ENCODE measurements around the gene HRH3.

The HRH3 gene

GRCh38 chr20:62209850-62210495 is 10.1 kb downstream of the HRH3 start:
- Histone ChIP-seq H3K27me3 (replicated peaks; ENCODE audit: control insufficient read depth, insufficient read depth, low read length, poor library complexity, severe bottlenecking) (peaks cover 5% of the 10 kb centered on the region), H3K4me1 (ENCODE audit: control insufficient read depth, insufficient read depth, low read length, poor library complexity, severe bottlenecking) (no peaks in the 10 kb centered on the region), H3K27ac (ENCODE audit: insufficient read depth, low read length, poor library complexity, severe bottlenecking) (no peak overlapping the region), H3K9me3 (ENCODE audit: control insufficient read depth, low read length) (no peaks in the 10 kb centered on the region), H3K36me3 (ENCODE audit: control insufficient read depth, insufficient read depth, low read length) (no peaks in the 10 kb centered on the region), H3K4me3 (ENCODE audit: insufficient read depth, low read depth, low read length, poor library complexity, severe bottlenecking) (no peak overlapping the region)
- no peak for DNase-seq

GRCh38 chr20:62208795-62209755 is 11.0 kb downstream of the HRH3 start:
- no peak overlapping the region for H3K4me3 ChIP-seq (ENCODE audit: insufficient read depth, low read depth, low read length, poor library complexity, severe bottlenecking)
- no peak for DNase-seq
- peaks cover 5% of the 10 kb centered on the region for H3K27me3 ChIP-seq (replicated peaks; ENCODE audit: control insufficient read depth, insufficient read depth, low read length, poor library complexity, severe bottlenecking)
- H3K36me3 ChIP-seq (ENCODE audit: control insufficient read depth, insufficient read depth, low read length), result no peaks in the 10 kb centered on the region
- H3K27ac ChIP-seq (ENCODE audit: insufficient read depth, low read length, poor library complexity, severe bottlenecking), result no peak overlapping the region
- no peaks in the 10 kb centered on the region for H3K4me1 ChIP-seq (ENCODE audit: control insufficient read depth, insufficient read depth, low read length, poor library complexity, severe bottlenecking)
- H3K9me3 ChIP-seq (ENCODE audit: control insufficient read depth, low read length), result no peaks in the 10 kb centered on the region

- peaks cover under 1% of the 10 kb centered on the region for H3K36me3 ChIP-seq (ENCODE audit: control insufficient read depth, insufficient read depth, low read length)
- H3K27ac ChIP-seq (ENCODE audit: insufficient read depth, low read length, poor library complexity, severe bottlenecking), result no peak overlapping the region
- H3K4me1 ChIP-seq (ENCODE audit: control insufficient read depth, insufficient read depth, low read length, poor library complexity, severe bottlenecking), result no peaks in the 10 kb centered on the region
- H3K9me3 ChIP-seq (ENCODE audit: control insufficient read depth, low read length), result no peaks in the 10 kb centered on the region
- H3K27me3 ChIP-seq (replicated peaks; ENCODE audit: control insufficient read depth, insufficient read depth, low read length, poor library complexity, severe bottlenecking), result peaks cover 5% of the 10 kb centered on the region
- no peak overlapping the region for H3K4me3 ChIP-seq (ENCODE audit: insufficient read depth, low read depth, low read length, poor library complexity, severe bottlenecking)
- no peak for DNase-seq
Observed at GRCh38 chr20:62208061-62208794, 11.8 kb downstream of the HRH3 start.

GRCh38 chr20:62206388-62206775 is 13.7 kb downstream of the HRH3 start:
- DNase-seq, result no peak
- no peaks in the 10 kb centered on the region for H3K4me1 ChIP-seq (ENCODE audit: control insufficient read depth, insufficient read depth, low read length, poor library complexity, severe bottlenecking)
- no peaks in the 10 kb centered on the region for H3K9me3 ChIP-seq (ENCODE audit: control insufficient read depth, low read length)
- H3K4me3 ChIP-seq (ENCODE audit: insufficient read depth, low read depth, low read length, poor library complexity, severe bottlenecking), result no peak overlapping the region
- H3K27me3 ChIP-seq (replicated peaks; ENCODE audit: control insufficient read depth, insufficient read depth, low read length, poor library complexity, severe bottlenecking), result no peaks in the 10 kb centered on the region
- no peak overlapping the region for H3K27ac ChIP-seq (ENCODE audit: insufficient read depth, low read length, poor library complexity, severe bottlenecking)
- H3K36me3 ChIP-seq (ENCODE audit: control insufficient read depth, insufficient read depth, low read length), result peaks cover 10% of the 10 kb centered on the region

- Histone ChIP-seq H3K36me3 (ENCODE audit: control insufficient read depth, insufficient read depth, low read length) (peaks cover 16% of the 10 kb centered on the region), H3K4me1 (ENCODE audit: control insufficient read depth, insufficient read depth, low read length, poor library complexity, severe bottlenecking) (no peaks in the 10 kb centered on the region), H3K27ac (ENCODE audit: insufficient read depth, low read length, poor library complexity, severe bottlenecking) (no peak overlapping the region), H3K9me3 (ENCODE audit: control insufficient read depth, low read length) (no peaks in the 10 kb centered on the region), H3K27me3 (replicated peaks; ENCODE audit: control insufficient read depth, insufficient read depth, low read length, poor library complexity, severe bottlenecking) (no peaks in the 10 kb centered on the region), H3K4me3 (ENCODE audit: insufficient read depth, low read depth, low read length, poor library complexity, severe bottlenecking) (no peak overlapping the region)
- DNase-seq, result no peak
Observed at GRCh38 chr20:62205618-62206387, 14.3 kb downstream of the HRH3 start.

GRCh38 chr20:62203378-62204030 is 16.6 kb downstream of the HRH3 start:
- Histone ChIP-seq H3K4me3 (ENCODE audit: insufficient read depth, low read depth, low read length, poor library complexity, severe bottlenecking) (no peak overlapping the region), H3K4me1 (ENCODE audit: control insufficient read depth, insufficient read depth, low read length, poor library complexity, severe bottlenecking) (no peaks in the 10 kb centered on the region), H3K9me3 (ENCODE audit: control insufficient read depth, low read length) (no peaks in the 10 kb centered on the region), H3K36me3 (ENCODE audit: control insufficient read depth, insufficient read depth, low read length) (peaks cover 30% of the 10 kb centered on the region), H3K27me3 (replicated peaks; ENCODE audit: control insufficient read depth, insufficient read depth, low read length, poor library complexity, severe bottlenecking) (no peaks in the 10 kb centered on the region), H3K27ac (ENCODE audit: insufficient read depth, low read length, poor library complexity, severe bottlenecking) (no peak overlapping the region)
- DNase-seq, result no peak

GRCh38 chr20:62202676-62203377 is 17.3 kb downstream of the HRH3 start:
- peaks cover 37% of the 10 kb centered on the region for H3K36me3 ChIP-seq (ENCODE audit: control insufficient read depth, insufficient read depth, low read length)
- H3K4me1 ChIP-seq (ENCODE audit: control insufficient read depth, insufficient read depth, low read length, poor library complexity, severe bottlenecking), result no peaks in the 10 kb centered on the region
- no peak overlapping the region for H3K27ac ChIP-seq (ENCODE audit: insufficient read depth, low read length, poor library complexity, severe bottlenecking)
- H3K4me3 ChIP-seq (ENCODE audit: insufficient read depth, low read depth, low read length, poor library complexity, severe bottlenecking), result no peak overlapping the region
- DNase-seq, result no peak
- H3K27me3 ChIP-seq (replicated peaks; ENCODE audit: control insufficient read depth, insufficient read depth, low read length, poor library complexity, severe bottlenecking), result no peaks in the 10 kb centered on the region
- no peaks in the 10 kb centered on the region for H3K9me3 ChIP-seq (ENCODE audit: control insufficient read depth, low read length)

GRCh38 chr20:62202083-62202395 is 18.0 kb downstream of the HRH3 start:
- no peaks in the 10 kb centered on the region for H3K27me3 ChIP-seq (replicated peaks; ENCODE audit: control insufficient read depth, insufficient read depth, low read length, poor library complexity, severe bottlenecking)
- DNase-seq, result no peak
- H3K9me3 ChIP-seq (ENCODE audit: control insufficient read depth, low read length), result no peaks in the 10 kb centered on the region
- no peak overlapping the region for H3K4me3 ChIP-seq (ENCODE audit: insufficient read depth, low read depth, low read length, poor library complexity, severe bottlenecking)
- no peaks in the 10 kb centered on the region for H3K4me1 ChIP-seq (ENCODE audit: control insufficient read depth, insufficient read depth, low read length, poor library complexity, severe bottlenecking)
- no peak overlapping the region for H3K27ac ChIP-seq (ENCODE audit: insufficient read depth, low read length, poor library complexity, severe bottlenecking)
- peaks cover 40% of the 10 kb centered on the region for H3K36me3 ChIP-seq (ENCODE audit: control insufficient read depth, insufficient read depth, low read length)
